NCI-H446 treated with DMSO at 0.1 percent for 48 hours (cell line): ENCODE measurements around the gene NOPCHAP1.
"Not testable (repeated sequence)": the region's sequence is repeated elsewhere in the genome, so short reads cannot be mapped to it uniquely, and the experiment has no call there.

ENCODE experiments used
- DNase-seq: peaks from one replicate; lab custom pipeline; 2025; lab: John Stamatoyannopoulos, UW

Gene NOPCHAP1, protein sequence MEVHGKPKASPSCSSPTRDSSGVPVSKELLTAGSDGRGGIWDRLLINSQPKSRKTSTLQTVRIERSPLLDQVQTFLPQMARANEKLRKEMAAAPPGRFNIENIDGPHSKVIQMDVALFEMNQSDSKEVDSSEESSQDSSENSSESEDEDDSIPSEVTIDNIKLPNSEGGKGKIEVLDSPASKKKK

GRCh38 chr12:104986022-104986941, at the start of gene NOPCHAP1:
TSS of gene NOPCHAP1 (plus strand) at chr12:104986316. CDS start at chr12:104986353, 37 bp downstream.
- DNase-seq: peak; percentile 76

DNA sequence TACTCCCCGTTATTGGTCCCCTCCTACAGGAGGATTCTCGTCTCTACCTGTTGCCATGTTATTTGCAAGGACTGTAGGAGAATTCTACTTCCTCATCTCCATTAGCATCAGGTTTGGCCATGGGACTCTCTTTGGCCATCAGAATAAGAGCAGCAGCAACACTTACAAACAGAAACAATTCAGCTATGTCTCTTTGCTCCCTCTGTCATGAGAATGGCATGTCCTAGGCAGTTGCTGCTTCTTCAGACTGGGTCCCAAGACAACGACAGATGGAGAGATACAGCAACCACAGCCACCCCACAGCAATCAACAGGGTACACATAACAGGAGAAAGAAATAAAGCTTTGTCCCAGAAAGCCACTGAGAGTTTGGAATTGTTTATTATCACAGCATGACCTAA, 47.7 kb upstream of the NOPCHAP1 start:
- no peak for DNase-seq

GRCh38 chr12:104939089-104939488, 47.0 kb upstream of the NOPCHAP1 start:
- no peak for DNase-seq

GRCh38 chr12:104941454-104941853, 44.7 kb upstream of the NOPCHAP1 start:
- DNase-seq: no peak

GRCh38 chr12:104942075-104942474, 44.0 kb upstream of the NOPCHAP1 start:
- no peak for DNase-seq

GRCh38 chr12:104943401-104943800, 42.7 kb upstream of the NOPCHAP1 start:
- not testable (repeated sequence) for DNase-seq

GRCh38 chr12:104944252-104944651, 41.9 kb upstream of the NOPCHAP1 start:
- DNase-seq: no peak

- DNase-seq: not testable (repeated sequence)
Observed at GRCh38 chr12:104948716-104949115, 37.4 kb upstream of the NOPCHAP1 start.

GRCh38 chr12:104951759-104952509, 34.2 kb upstream of the NOPCHAP1 start:
- DNase-seq: no peak

DNA sequence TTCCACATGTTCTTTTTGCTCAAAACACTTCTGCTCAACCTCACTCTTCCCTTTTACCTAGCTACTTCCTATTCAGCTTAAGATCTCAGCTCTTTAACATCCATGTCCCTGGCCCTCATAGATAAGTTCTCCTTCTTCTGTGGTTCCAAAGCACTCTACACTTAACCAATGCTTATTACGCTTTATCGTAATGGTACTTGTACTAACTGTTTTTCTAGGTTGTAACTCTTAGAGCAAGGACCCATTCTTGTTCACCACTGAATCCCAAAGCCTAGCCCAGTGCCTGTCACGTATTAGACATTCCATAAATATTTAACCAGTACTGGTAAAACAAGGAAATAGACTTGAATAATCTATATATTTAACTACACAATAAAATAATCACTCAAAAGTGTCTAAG, 33.3 kb upstream of the NOPCHAP1 start:
- DNase-seq: no peak

DNA sequence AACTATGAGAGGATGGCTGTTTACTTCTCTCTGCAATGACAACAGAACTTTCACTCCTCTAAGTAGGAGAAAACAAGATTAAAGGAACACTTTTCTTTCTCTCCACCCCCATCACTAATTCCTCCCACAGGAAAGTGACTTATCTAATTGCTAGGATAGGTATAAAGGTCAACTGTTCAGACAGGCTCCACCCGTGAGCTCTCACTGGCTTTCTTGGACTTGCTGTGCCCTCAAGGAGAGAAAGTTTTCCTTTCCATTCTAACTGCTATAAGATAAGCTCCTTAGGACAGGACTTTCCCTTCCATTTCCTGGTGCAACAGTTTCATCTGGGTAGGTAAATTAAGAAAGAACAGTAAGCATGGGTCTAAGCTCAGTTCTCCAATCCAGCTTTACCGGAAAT, 32.8 kb upstream of the NOPCHAP1 start:
- DNase-seq: no peak

- no peak for DNase-seq
Observed at GRCh38 chr12:104955703-104956102, 30.4 kb upstream of the NOPCHAP1 start.

- DNase-seq: no peak
Observed at GRCh38 chr12:104956870-104957718, 29.0 kb upstream of the NOPCHAP1 start.

- no peak for DNase-seq
Observed at GRCh38 chr12:104957719-104958000, 28.5 kb upstream of the NOPCHAP1 start.

- peak; percentile 60 for DNase-seq
Observed at GRCh38 chr12:104958001-104958804, 27.9 kb upstream of the NOPCHAP1 start, which contains the start of gene SLC41A2. TSS of gene SLC41A2 (minus strand) at chr12:104958290. CDS start at chr12:104928527, 29,763 bp downstream.

- no peak for DNase-seq
Observed at GRCh38 chr12:104958805-104959334, 27.2 kb upstream of the NOPCHAP1 start.

GRCh38 chr12:104959335-104959841, 26.7 kb upstream of the NOPCHAP1 start:
- DNase-seq: peak; percentile 23

DNA sequence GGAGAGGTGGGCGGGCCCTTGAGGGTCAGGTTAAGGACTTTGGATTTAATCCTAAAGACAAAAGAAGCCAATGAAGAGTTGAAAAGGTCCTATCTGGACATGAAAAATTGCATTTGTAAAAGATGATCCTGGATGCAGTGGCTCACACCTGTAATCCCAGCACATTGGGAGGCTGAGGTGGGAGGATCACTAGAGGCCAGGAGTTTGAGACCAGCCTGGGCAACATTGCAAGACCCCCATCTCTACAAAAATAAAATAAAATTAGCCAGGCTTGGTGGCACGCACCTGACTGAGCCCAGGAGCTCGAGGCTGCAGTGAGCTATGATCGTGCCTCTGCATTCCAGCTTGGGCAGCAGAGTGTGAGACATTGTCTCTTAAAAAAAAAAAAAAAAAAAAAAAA, 25.7 kb upstream of the NOPCHAP1 start:
- no peak for DNase-seq

DNA sequence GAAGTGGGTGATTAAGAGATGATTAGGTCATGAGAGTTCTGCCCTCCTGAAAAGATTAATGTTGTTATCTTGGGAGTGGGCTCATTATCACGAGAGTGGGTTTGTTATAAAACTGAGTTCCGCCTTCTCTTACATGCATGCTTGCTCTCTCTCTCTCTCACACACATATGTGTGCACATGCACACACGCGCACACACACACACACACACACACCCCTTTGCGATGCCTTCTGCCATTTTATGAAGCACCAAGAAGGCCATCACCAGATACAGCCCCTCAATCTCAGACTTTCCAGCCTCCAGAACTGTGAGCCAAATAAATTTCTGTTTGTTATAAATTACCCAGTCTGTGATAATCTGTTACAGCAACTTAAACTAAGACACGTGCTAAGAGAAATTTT, 22.4 kb upstream of the NOPCHAP1 start:
- no peak for DNase-seq

GRCh38 chr12:104964167-104964855, 21.8 kb upstream of the NOPCHAP1 start:
- DNase-seq: no peak
